Astrocyte of the cerebellum (primary cell): Measurements from ENCODE around the gene MAGEA9B.
"Not testable (repeated sequence)": the region's sequence is repeated elsewhere in the genome, so short reads cannot be mapped to it uniquely, and the experiment has no call there.

Source experiments
- DNase-seq: peaks from one replicate; pipeline ENCODE4 v3.0.0-alpha.2; 2011; ENCODE audit warnings: low read depth
- H3K4me3 ChIP-seq: 2 replicates; pipeline ENCODE4 v1.5.1; 2011; ENCODE audit warnings: mild to moderate bottlenecking, low read depth, low read length, moderate library complexity
- in situ Hi-C: cut with HindIII; loops from 2 replicates; pipeline ENCODE4 v1.10.0; 2017; ENCODE audit warnings: low sequenced_read_pairs
- TF ChIP-seq, protein P1 (sequence below): IDR thresholded peaks from 2 replicates; pipeline ENCODE4 v1.5.1; 2012; ENCODE audit warnings: low read length, low read depth, moderate library complexity, mild to moderate bottlenecking; ENCODE audit errors: missing control alignments

Gene MAGEA9B

DNA sequence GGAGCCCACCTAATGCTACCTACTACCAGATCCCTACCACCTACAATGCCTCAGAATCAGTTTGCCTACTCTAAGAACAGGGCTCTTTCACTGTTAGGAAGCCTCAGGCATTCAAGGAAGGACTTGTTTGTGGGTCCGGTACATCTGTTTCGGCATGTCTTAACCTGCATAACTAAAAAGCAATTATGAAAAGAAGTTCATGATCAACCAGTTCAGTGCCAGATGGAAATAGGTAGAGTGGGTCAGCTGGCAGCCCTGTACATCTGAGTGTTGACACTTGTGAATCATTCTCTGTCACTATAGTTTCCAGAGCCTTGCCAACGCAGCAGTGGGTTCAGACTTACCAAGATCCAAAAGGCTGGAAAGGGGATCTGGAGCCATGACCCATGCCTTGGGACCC lies 41.0 kb upstream of the MAGEA9B start:
- TF ChIP-seq, protein P1, sequence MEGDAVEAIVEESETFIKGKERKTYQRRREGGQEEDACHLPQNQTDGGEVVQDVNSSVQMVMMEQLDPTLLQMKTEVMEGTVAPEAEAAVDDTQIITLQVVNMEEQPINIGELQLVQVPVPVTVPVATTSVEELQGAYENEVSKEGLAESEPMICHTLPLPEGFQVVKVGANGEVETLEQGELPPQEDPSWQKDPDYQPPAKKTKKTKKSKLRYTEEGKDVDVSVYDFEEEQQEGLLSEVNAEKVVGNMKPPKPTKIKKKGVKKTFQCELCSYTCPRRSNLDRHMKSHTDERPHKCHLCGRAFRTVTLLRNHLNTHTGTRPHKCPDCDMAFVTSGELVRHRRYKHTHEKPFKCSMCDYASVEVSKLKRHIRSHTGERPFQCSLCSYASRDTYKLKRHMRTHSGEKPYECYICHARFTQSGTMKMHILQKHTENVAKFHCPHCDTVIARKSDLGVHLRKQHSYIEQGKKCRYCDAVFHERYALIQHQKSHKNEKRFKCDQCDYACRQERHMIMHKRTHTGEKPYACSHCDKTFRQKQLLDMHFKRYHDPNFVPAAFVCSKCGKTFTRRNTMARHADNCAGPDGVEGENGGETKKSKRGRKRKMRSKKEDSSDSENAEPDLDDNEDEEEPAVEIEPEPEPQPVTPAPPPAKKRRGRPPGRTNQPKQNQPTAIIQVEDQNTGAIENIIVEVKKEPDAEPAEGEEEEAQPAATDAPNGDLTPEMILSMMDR, result no peak
- in situ Hi-C loops, result no loop called here
- no peak overlapping the region for H3K4me3 ChIP-seq
- no peak for DNase-seq

DNA sequence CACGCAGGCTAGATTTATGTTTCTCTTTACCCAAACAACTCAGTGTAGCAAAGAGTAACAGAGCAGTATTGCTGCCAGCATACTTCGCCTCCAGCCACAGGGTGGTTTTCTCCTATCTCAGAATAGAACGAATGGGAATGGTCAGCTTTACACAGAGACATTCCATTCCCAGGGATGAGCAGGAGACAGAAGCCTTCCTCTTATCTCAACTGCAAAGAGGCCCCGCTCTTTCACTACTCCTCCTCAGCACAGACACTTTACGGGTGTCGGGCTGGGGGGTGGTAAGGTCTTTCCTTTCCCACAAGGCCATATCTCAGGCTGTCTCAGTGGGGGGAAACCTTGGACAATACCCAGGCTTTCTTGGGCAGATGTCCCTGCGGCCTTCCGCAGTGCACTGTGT lies 39.6 kb upstream of the MAGEA9B start:
- in situ Hi-C loops, H3K4me3 ChIP-seq, DNase-seq: not testable (repeated sequence)

DNA sequence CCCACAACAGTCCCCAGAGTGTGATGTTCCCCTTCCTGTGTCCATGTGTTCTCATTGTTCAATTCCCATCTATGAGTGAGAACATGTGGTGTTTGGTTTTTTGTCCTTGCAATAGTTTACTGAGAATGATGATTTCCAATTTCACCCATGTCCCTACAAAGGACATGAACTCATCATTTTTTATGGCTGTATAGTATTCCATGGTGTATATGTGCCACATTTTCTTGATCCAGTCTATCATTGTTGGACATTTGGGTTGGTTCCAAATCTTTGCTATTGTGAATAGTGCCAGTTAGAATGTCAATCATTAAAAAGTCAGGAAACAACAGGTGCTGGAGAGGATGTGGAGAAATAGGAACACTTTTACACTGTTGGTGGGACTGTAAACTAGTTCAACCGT lies 32.4 kb upstream of the MAGEA9B start:
- DNase-seq, H3K4me3 ChIP-seq, in situ Hi-C loops: not testable (repeated sequence)

DNA sequence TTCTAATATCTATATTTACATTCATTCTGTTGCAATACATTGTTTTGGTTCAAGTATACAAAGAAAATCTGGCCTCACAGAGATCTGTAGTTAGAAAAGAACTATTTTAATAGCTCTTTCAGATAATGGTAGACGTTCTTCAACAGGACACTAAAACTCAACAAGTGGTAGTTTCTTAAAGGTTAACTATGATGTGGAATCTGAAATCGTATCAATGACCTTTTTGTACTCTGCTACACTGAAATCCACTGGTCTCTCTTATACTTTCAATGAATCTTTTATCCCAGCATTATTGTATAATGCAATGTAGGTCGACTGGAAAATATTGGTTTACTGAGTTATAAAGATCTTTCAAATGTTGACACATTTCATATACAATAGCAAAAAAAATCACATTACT lies 31.6 kb upstream of the MAGEA9B start:
- no peak overlapping the region for H3K4me3 ChIP-seq
- no peak for DNase-seq
- TF ChIP-seq, protein P1, result no peak
- in situ Hi-C loops, result no loop called here

DNA sequence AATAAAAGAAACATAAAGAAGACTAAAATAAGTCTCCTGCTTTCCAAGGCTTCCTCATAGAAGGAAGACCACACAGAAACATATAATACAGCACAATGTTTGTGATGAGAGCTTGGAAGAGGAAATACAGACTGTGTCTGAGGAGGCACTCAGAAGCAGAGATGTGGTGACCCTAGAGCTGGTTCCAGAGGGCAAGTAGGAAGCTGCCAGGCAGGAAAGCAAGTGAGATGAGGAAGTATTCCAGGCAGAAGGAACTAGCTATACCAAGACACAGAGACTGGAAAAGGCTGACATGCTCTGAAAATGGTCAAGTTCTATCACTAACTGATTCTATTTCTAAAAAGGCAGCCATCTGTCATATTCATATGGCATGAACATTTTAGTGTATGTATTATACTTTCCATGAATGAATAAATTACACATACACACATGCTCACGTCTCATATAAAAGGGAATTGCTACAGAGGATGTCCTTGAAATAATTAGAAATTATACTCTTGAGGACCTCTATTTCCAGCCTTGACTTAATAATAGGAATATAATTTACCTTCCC lies 24.4 kb upstream of the MAGEA9B start:
- TF ChIP-seq, protein P1, result no peak
- H3K4me3 ChIP-seq, result no peak overlapping the region
- no peak for DNase-seq
- in situ Hi-C loops, result no loop called here

DNA sequence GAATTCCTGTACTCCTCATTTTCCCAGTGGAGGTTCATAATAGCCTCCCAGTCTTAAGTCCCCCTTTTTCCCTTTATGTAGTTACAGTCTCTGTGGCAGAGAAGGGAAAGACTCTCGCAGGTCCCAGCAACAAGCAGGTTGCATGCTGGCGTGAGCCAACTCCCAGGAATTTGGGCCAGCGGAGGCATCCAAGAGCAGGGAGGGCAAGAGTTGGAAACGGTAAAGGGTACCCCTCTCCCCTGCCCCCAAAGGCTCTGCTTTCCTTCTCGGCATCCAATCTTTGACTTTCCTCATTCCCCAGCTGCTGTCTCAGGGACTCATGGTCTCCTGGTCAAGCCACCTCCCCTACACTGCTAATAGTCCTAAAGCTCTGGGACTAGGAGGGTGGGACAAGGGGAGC lies 23.3 kb upstream of the MAGEA9B start:
- in situ Hi-C loops, result no loop called here
- no peak for DNase-seq
- TF ChIP-seq, protein P1, result no peak
- no peak overlapping the region for H3K4me3 ChIP-seq

DNA sequence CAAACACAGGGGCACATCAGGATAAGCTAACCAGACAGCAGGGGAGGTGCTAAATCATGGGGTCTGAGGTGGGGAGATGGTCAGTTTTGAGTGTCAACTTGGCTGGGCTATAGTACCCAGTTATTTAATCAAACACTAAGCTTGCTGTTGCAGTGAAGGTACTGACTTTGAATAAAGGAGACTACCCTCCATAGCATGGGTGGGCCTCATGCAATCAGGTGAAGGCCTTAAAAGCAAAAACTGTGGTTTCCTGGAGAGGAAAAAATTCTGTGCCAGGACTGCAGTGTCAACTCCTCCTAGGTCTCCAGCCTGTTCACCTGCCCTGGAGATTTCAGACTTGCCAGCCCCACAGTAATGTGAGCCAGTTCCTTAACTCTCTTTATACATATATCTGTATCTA lies 20.4 kb upstream of the MAGEA9B start:
- TF ChIP-seq, protein P1, result no peak
- DNase-seq, result no peak
- in situ Hi-C loops, result no loop called here
- H3K4me3 ChIP-seq, result no peak overlapping the region

DNA sequence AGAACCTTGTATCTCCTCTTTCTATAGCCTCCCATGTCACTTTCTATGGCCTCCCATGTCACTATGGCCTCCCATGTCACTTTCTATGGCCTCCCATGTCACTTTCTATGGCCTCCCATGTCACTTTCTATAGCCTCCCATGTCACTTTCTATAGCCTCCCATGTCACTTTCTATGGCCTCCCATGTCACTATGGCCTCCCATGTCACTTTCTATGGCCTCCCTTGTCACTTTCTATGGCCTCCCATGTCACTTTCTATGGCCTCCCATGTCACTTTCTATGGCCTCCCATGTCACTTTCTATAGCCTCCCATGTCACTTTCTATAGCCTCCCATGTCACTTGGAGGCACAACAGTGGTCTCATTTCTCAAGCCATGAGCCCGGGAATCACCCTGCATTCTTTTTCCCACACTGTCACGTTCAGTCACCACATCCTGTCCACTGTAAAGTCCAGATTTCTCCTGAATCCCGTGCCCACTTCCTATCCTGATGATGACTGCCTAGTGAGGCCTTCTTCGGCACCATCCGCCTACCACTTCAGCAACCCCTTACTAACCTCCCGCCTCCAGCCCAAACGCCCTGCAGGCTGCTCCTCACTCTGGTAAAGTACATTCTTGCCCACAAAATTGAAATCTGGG lies 18.1 kb upstream of the MAGEA9B start:
- H3K4me3 ChIP-seq, DNase-seq, in situ Hi-C loops: not testable (repeated sequence)

DNA sequence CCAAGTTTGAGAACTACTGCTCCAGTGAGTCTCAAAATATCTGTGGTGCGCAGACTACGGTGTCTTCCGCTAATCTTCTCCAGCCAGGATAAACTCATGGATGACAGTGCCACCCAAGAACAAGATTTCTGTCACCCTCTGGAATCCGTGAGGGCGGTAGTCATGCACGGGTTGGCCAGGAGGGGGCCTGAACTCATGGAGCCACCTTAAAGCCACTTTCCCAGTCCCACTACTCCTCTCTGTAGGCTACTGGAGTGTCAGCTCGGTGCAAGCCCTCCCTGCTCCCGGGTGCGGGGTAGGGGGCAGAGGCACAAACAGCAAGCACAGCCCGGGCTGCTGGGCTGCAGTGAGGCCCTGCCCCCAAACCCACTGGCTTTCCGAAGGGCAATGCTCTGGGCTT lies 11.3 kb upstream of the MAGEA9B start:
- DNase-seq, H3K4me3 ChIP-seq, in situ Hi-C loops: not testable (repeated sequence)

DNA sequence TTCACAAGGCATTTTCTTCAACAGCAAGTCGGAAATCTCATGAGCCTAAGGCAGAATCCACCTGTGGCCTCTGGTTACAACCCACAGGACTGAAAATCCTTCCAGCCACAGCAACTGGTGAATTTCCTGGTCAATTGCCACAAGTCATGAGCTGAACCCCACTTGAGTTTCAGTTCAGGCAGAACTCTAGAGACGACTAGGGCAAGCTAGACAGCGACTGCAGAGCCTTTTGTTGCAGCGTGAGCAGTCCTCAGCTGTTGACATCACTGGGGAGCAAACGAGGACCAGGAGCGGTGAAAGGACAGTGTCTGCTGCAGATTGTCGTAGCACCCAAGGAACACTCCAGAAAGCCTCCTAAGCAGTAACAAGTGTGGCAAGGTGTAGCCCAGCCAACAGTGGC lies 8.7 kb upstream of the MAGEA9B start:
- H3K4me3 ChIP-seq, in situ Hi-C loops, DNase-seq: not testable (repeated sequence)

DNA sequence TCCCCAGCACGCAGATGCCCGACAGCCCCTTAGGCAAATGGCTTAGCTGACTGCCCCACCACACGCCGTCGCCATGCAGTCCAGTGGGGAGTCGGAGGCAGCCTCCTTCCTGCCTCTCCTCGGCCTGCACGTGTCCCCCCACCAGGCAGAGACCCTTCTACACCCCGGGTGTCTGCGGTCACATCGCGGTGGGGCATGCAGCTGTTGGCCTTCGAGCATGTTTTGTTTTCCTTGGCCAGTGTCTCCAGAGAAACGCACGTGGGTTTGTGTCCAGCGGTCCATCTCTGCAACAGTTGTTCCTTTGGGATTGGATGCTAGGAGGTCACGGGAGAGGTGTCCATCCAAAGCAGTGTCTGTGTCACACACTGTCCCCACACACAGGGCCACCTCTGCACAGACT lies 8.0 kb upstream of the MAGEA9B start, which contains the start of gene HSFX2:
Gene HSFX2, minus strand, starts transcription at position 101 of the 400 bp plus-strand sequence. CDS start 614 bp downstream, outside the sequence.
- DNase-seq, in situ Hi-C loops, H3K4me3 ChIP-seq: not testable (repeated sequence)

DNA sequence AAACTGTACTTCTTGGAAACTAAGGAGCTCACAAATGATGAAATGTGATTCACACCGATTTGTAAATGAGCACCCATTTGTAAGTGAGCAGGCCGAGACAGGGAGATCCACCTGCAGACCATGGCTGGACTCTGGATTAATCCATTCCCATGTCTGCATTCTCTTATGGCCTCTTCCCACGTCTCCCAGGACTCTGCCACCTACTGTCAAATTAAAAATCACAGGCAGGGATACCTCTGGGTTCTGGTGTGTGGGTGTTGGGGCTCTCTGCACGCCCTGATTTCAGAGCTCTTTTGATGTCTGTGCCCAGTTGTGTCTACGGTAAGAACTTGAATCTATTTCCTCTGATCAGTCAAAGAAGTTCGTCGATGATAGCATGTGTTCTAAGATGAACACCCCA lies 3.7 kb upstream of the MAGEA9B start:
- in situ Hi-C loops, DNase-seq, H3K4me3 ChIP-seq: not testable (repeated sequence)
